GM12878 (cell line): ENCODE results near the gene ATP13A4. TPM values are rescaled to one million over a fixed set of nuclear protein-coding genes. Genes with fewer than 3 reads are reported as not detected.

Source experiments
- ATAC-seq: fragments of 200-7000 bp; cut with Tn5 transposase; 3 replicates; pipeline ENCODE4 v1.9.1; 2020; ENCODE audit warnings: mild to moderate bottlenecking, moderate library complexity
- BruUV-seq: library from RNA; stranded (reverse); fragments of 400-500 nt; replicated peaks from 2 replicates; lab custom pipeline; 2021; lab: Mats Ljungman, UMichigan
- CTCF ChIA-PET: fragments of 300-600 bp; sonication (Branson Sonifier 250); formaldehyde crosslinking; extraction: SDS; loops from one replicate; lab custom pipeline; 2021; ENCODE audit warnings: inconsistent platforms; lab: Yijun Ruan, JAX
- POLR2A ChIA-PET: fragments of 350-600 bp; formaldehyde crosslinking; extraction: SDS; loops from one replicate; lab custom pipeline; 2021; ENCODE audit warnings: inconsistent platforms; lab: Charles Lee
- RAD21 ChIA-PET: fragments of 300-600 bp; sonication (Branson Sonifier 250); formaldehyde crosslinking; loops from one replicate; lab custom pipeline; 2023; ENCODE audit warnings: antibody characterized with exemption; ENCODE audit not compliant: unreplicated experiment; lab: Charles Lee
- SMC1A ChIA-PET: fragments of 300-600 bp; sonication (Branson Sonifier 250); formaldehyde crosslinking; loops from one replicate; lab custom pipeline; 2023; ENCODE audit not compliant: unreplicated experiment, uncharacterized antibody; lab: Charles Lee
- DNase-seq: peaks from one replicate; pipeline ENCODE4 v3.0.0-alpha.2; 2011; ENCODE audit warnings: low read depth, low spot score
- FAIRE-seq: peaks from 3 replicates; lab custom pipeline; 2011; peaks lifted over from hg19 to GRCh38; lab: Jason Lieb, UNC
- H2AFZ ChIP-seq: 2 replicates; pipeline ENCODE4 v1.6.0; 2011; ENCODE audit warnings: low read depth, low read length, control low read depth; ENCODE audit not compliant: control insufficient read depth
- H3K27ac ChIP-seq: 2 replicates; pipeline ENCODE4 v1.5.1; 2011; ENCODE audit warnings: control low read depth; ENCODE audit not compliant: control insufficient read depth, insufficient read depth
- H3K27me3 ChIP-seq, 2 experiments: replicated peaks in 1 of 2; 2 replicates each; pipeline versions ENCODE4 v1.6.0 to v1.6.1; 2011; ENCODE audit warnings: low read length in 1 of 2; ENCODE audit not compliant: control insufficient read depth in 2 of 2, insufficient read depth in 2 of 2
- H3K36me3 ChIP-seq, 2 experiments: 2 replicates each; pipeline ENCODE4 v1.5.1; 2011; ENCODE audit warnings: low read length in 1 of 2; ENCODE audit not compliant: control insufficient read depth in 2 of 2, insufficient read depth in 2 of 2
- H3K4me1 ChIP-seq: 2 replicates; pipeline ENCODE4 v1.6.1; 2011; ENCODE audit warnings: mild to moderate bottlenecking, low read length, moderate library complexity, mixed read lengths; ENCODE audit not compliant: control insufficient read depth, insufficient read depth
- H3K4me2 ChIP-seq: 2 replicates; pipeline ENCODE4 v1.6.0; 2011; ENCODE audit warnings: control low read depth; ENCODE audit not compliant: control insufficient read depth, insufficient read depth
- H3K4me3 ChIP-seq: fragments of 200-600 bp; sonication (generic); 2 replicates; pipeline ENCODE4 v1.5.1; 2016
- H3K79me2 ChIP-seq: 2 replicates; pipeline ENCODE4 v1.6.0; 2011; ENCODE audit warnings: low read length; ENCODE audit not compliant: control insufficient read depth, insufficient read depth
- H3K9ac ChIP-seq: 2 replicates; pipeline ENCODE4 v1.8.0; 2011; ENCODE audit warnings: low read length, control low read depth, mixed read lengths; ENCODE audit not compliant: control insufficient read depth, insufficient read depth
- H3K9me3 ChIP-seq: replicated peaks from 3 replicates; pipeline ENCODE4 v1.5.1; 2011; ENCODE audit warnings: mild to moderate bottlenecking, low read length; ENCODE audit not compliant: control insufficient read depth, insufficient read depth
- H4K20me1 ChIP-seq: 2 replicates; pipeline ENCODE4 v1.6.0; 2011; ENCODE audit not compliant: control insufficient read depth, insufficient read depth
- BACH1 ChIP-seq: fragments of 450-650 bp; IDR thresholded peaks from 2 replicates; pipeline ENCODE4 v1.6.1; 2017; ENCODE audit warnings: mild to moderate bottlenecking, borderline replicate concordance
- BRCA1 ChIP-seq: IDR thresholded peaks from 2 replicates; pipeline ENCODE4 v1.6.1; 2011; ENCODE audit warnings: low read depth, low read length, improper control_type of control experiment
- CBX3 ChIP-seq: fragments of 200-600 bp; sonication (generic); IDR thresholded peaks from 2 replicates; pipeline ENCODE4 v1.6.1; 2016; ENCODE audit warnings: low read depth, borderline replicate concordance
- CREM ChIP-seq: IDR thresholded peaks from 2 replicates; pipeline ENCODE4 v1.6.1; 2014; ENCODE audit warnings: antibody characterized with exemption, low read depth
- CTCF ChIP-seq, 3 experiments: IDR thresholded peaks in 2 of 3; conservative IDR thresholded peaks in 1 of 3; 2 replicates each; pipeline ENCODE4 v1.5.1; 2011; ENCODE audit warnings: low read depth in 3 of 3, low read length in 3 of 3, mild to moderate bottlenecking in 3 of 3, control low read depth in 2 of 3, moderate library complexity in 2 of 3, inconsistent platforms in 1 of 3, mixed read lengths in 1 of 3; ENCODE audit not compliant: control insufficient read depth in 2 of 3, insufficient read depth in 1 of 3; ENCODE audit errors: extremely low read depth in 1 of 3
- E4F1 ChIP-seq: fragments of 450-650 bp; IDR thresholded peaks from 2 replicates; pipeline ENCODE4 v1.6.1; 2018; ENCODE audit warnings: borderline replicate concordance, mild to moderate bottlenecking; ENCODE audit not compliant: partially characterized antibody
- KLF5 ChIP-seq: fragments of 450-650 bp; IDR thresholded peaks from 2 replicates; pipeline ENCODE4 v1.6.1; 2014; ENCODE audit warnings: mild to moderate bottlenecking; ENCODE audit not compliant: partially characterized antibody
- MYC ChIP-seq: IDR thresholded peaks from 2 replicates; pipeline ENCODE4 v1.6.1; 2011; ENCODE audit warnings: mild to moderate bottlenecking, low read length, moderate library complexity, inconsistent platforms; ENCODE audit not compliant: insufficient read depth, insufficient replicate concordance, insufficient read length, severe bottlenecking
- SMAD5 ChIP-seq: IDR thresholded peaks from 2 replicates; pipeline ENCODE4 v1.6.1; 2016; ENCODE audit warnings: antibody characterized with exemption, low read depth
- SP1 ChIP-seq: IDR thresholded peaks from one replicate; pipeline ENCODE4 v1.6.1; 2011; ENCODE audit warnings: low read depth, low read length
- ZNF687 ChIP-seq: fragments of 450-650 bp; IDR thresholded peaks from 2 replicates; pipeline ENCODE4 v1.6.1; 2017; ENCODE audit warnings: mild to moderate bottlenecking, moderate library complexity
- WGBS: methylation state at CpG from one replicate; pipeline ENCODE4 v1.1.6; 2016; ENCODE audit warnings: low lambda C conversion rate; ENCODE audit not compliant: insufficient replicate concordance, insufficient coverage; ENCODE audit errors: missing lambda C conversion rate; 5-methylcytosine and 5-hydroxymethylcytosine counted together
- in situ Hi-C: fragments of 300-500 bp; cut with MboI; formaldehyde crosslinking; loops from 9 replicates; pipeline ENCODE4 v1.14.3; 2018; ENCODE audit warnings: mixed read lengths
- intact Hi-C: fragments of 100-400 bp; cut with micrococcal nuclease; formaldehyde crosslinking; loops from one replicate; pipeline ENCODE4 v1.14.2; 2022; ENCODE audit not compliant: unreplicated experiment
- polyA plus RNA-seq, 11 experiments: library from polyadenylated mRNA; depleted of rRNA in 4 of 11; unstranded in 6 of 11; stranded (reverse) in 5 of 11; fragments of >200 nt; fragmentation: Nextera tagmentation in 4 of 11; fragmentation: Illumina TruSeq in 1 of 11; extraction: Ambion mirVana in 4 of 11; extraction: Trizol in 1 of 11; gene quantifications; 1 replicate in 1 of 11; 2 replicates in 10 of 11; pipeline versions ENCODE4 v1.2.1 to v1.2.3, GENCODE V29; 2011 to 2016; ENCODE audit warnings: inconsistent platforms in 2 of 11, missing spikeins in 2 of 11, low read depth in 1 of 11
- total RNA-seq, 4 experiments: library from RNA; depleted of rRNA in 3 of 4; stranded (reverse); fragments of >200 nt in 3 of 4; fragmentation: Illumina TruSeq in 1 of 4; extraction: Trizol in 1 of 4; gene quantifications; 2 replicates each; pipeline versions ENCODE4 v1.2.1 to v1.2.3, GENCODE V29; 2013 to 2021
- TF ChIP-seq, protein P1 (sequence below): fragments of 450-650 bp; IDR thresholded peaks from 2 replicates; pipeline ENCODE4 v1.6.1; 2016; ENCODE audit warnings: mild to moderate bottlenecking, moderate library complexity, borderline replicate concordance

Gene ATP13A4
- total and polyA plus RNA-seq, 10 of the 15 experiments (the other 5 are each of a cell fraction or from before 2014, with no cell fraction given) = 0.29 to 1.7 (median 1.0) TPM; not detected in 1

DNA sequence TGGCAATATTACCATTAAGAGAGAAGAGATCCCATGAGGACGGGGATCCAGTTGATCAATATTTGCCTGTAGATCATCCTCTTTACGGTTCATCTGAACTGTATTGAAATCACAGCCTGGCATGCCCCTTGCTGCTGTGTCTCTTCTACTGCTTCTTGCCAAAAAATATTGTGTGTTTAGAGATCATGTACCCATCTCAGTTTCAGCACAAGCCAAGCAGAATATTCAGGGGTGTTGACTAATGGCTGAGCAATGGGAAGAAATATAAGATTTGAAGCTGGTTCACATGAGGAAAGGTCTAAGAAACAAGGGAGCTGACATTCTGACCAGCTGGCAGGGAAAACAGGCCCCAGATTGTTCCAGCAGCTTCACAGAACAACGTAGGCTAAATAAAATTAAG lies 197.4 kb downstream of the ATP13A4 start:
- POLR2A ChIA-PET = no interaction called here
- SMC1A ChIA-PET = no interaction called here
- RAD21 ChIA-PET = no interaction called here
- CTCF ChIA-PET = no interaction called here
- no peaks in the 10 kb centered on the region for H3K4me1 ChIP-seq
- FAIRE-seq = no peak
- intact Hi-C loops (no loop called here), in situ Hi-C loops (no loop called here)
- no peaks in the 10 kb centered on the region for H4K20me1 ChIP-seq
- H3K27ac ChIP-seq = no peak overlapping the region
- 21% methylated on average over 3 of the region's 3 CpGs for WGBS
- no peak overlapping the region for H3K4me3 ChIP-seq
- no peak overlapping the region for H2AFZ ChIP-seq
- no peaks in the 10 kb centered on the region for H3K79me2 ChIP-seq
- H3K27me3 ChIP-seq = no peaks in the 10 kb centered on the region; a peak in 2 of 4 replicates
- H3K4me2 ChIP-seq = no peak overlapping the region
- H3K36me3 ChIP-seq = no peaks in the 10 kb centered on the region
- no peak for ATAC-seq
- H3K9me3 ChIP-seq = no peaks in the 10 kb centered on the region
- BruUV-seq = no TSS peak
- DNase-seq = no peak
- H3K9ac ChIP-seq = no peak overlapping the region
- TF ChIP-seq E4F1 = no peak
- TF ChIP-seq, protein P1, sequence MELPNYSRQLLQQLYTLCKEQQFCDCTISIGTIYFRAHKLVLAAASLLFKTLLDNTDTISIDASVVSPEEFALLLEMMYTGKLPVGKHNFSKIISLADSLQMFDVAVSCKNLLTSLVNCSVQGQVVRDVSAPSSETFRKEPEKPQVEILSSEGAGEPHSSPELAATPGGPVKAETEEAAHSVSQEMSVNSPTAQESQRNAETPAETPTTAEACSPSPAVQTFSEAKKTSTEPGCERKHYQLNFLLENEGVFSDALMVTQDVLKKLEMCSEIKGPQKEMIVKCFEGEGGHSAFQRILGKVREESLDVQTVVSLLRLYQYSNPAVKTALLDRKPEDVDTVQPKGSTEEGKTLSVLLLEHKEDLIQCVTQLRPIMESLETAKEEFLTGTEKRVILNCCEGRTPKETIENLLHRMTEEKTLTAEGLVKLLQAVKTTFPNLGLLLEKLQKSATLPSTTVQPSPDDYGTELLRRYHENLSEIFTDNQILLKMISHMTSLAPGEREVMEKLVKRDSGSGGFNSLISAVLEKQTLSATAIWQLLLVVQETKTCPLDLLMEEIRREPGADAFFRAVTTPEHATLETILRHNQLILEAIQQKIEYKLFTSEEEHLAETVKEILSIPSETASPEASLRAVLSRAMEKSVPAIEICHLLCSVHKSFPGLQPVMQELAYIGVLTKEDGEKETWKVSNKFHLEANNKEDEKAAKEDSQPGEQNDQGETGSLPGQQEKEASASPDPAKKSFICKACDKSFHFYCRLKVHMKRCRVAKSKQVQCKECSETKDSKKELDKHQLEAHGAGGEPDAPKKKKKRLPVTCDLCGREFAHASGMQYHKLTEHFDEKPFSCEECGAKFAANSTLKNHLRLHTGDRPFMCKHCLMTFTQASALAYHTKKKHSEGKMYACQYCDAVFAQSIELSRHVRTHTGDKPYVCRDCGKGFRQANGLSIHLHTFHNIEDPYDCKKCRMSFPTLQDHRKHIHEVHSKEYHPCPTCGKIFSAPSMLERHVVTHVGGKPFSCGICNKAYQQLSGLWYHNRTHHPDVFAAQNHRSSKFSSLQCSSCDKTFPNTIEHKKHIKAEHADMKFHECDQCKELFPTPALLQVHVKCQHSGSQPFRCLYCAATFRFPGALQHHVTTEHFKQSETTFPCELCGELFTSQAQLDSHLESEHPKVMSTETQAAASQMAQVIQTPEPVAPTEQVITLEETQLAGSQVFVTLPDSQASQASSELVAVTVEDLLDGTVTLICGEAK = no peak
- no peak for TF ChIP-seq BACH1
- TF ChIP-seq SP1 = no peak
- no peak for TF ChIP-seq BRCA1
- no peak for TF ChIP-seq SMAD5
- no peak for TF ChIP-seq ZNF687
- TF ChIP-seq CTCF (IDR thresholded peaks at IDR 0.05 in 2 of 3, conservative IDR thresholded peaks at IDR 0.05 in 1 of 3; ENCODE audit: control insufficient read depth in 2 of 3, extremely low read depth in 1 of 3, insufficient read depth in 1 of 3, low read depth in 3 of 3, low read length in 3 of 3) = no peak
- no peak for TF ChIP-seq CBX3
- TF ChIP-seq CREM = no peak
- no peak for TF ChIP-seq MYC
- no peak for TF ChIP-seq KLF5
